ENCODE measurements around the gene OR6S1. TPM values are rescaled to one million over a fixed set of nuclear protein-coding genes. Genes with fewer than 3 reads are reported as not detected.

The OR6S1 gene
- total RNA-seq, 1 experiment from 2014 or later = not detected

- TF ChIP-seq ZNF317 (CRISPR knock-in tag; IDR thresholded peaks at IDR 0.05; ENCODE audit: borderline replicate concordance, low read depth) (no peak), GTF2I (CRISPR knock-in tag; conservative IDR thresholded peaks at IDR 0.05) (no peak), RELA (CRISPR knock-in tag; IDR thresholded peaks at IDR 0.05; ENCODE audit: borderline replicate concordance) (no peak), ZNF121 (CRISPR knock-in tag; IDR thresholded peaks at IDR 0.05) (no peak), PREB (CRISPR knock-in tag; IDR thresholded peaks at IDR 0.05; ENCODE audit: borderline replicate concordance) (no peak), CDX4 (CRISPR knock-in tag; IDR thresholded peaks at IDR 0.05; ENCODE audit: borderline replicate concordance) (no peak), E2F4 (CRISPR knock-in tag; IDR thresholded peaks at IDR 0.05; ENCODE audit: borderline replicate concordance, low read depth) (no peak), SMAD4 (CRISPR knock-in tag; IDR thresholded peaks at IDR 0.05) (no peak), NR2C2 (CRISPR knock-in tag; IDR thresholded peaks at IDR 0.05) (no peak), ZNF232 (CRISPR knock-in tag; IDR thresholded peaks at IDR 0.05) (no peak), ZNF281 (CRISPR knock-in tag; IDR thresholded peaks at IDR 0.05) (no peak), NFE2L1 (CRISPR knock-in tag; IDR thresholded peaks at IDR 0.05) (no peak), KAT7 (CRISPR knock-in tag; IDR thresholded peaks at IDR 0.05; ENCODE audit: borderline replicate concordance) (no peak), ZNF396 (CRISPR knock-in tag; IDR thresholded peaks at IDR 0.05; ENCODE audit: borderline replicate concordance) (no peak), GABPB1 (CRISPR knock-in tag; IDR thresholded peaks at IDR 0.05) (no peak), NFATC4 (CRISPR knock-in tag; IDR thresholded peaks at IDR 0.05) (no peak), HMGA2 (CRISPR knock-in tag; IDR thresholded peaks at IDR 0.05) (no peak)
- TF ChIP-seq, protein P1, sequence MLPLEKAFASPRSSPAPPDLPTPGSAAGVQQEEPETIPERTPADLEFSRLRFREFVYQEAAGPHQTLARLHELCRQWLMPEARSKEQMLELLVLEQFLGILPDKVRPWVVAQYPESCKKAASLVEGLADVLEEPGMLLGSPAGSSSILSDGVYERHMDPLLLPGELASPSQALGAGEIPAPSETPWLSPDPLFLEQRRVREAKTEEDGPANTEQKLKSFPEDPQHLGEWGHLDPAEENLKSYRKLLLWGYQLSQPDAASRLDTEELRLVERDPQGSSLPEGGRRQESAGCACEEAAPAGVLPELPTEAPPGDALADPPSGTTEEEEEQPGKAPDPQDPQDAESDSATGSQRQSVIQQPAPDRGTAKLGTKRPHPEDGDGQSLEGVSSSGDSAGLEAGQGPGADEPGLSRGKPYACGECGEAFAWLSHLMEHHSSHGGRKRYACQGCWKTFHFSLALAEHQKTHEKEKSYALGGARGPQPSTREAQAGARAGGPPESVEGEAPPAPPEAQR (CRISPR knock-in tag; IDR thresholded peaks at IDR 0.05) = no peak
- TF ChIP-seq, protein P2, sequence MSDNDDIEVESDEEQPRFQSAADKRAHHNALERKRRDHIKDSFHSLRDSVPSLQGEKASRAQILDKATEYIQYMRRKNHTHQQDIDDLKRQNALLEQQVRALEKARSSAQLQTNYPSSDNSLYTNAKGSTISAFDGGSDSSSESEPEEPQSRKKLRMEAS (CRISPR knock-in tag; IDR thresholded peaks at IDR 0.05) = no peak
- Mint-ChIP-seq H3K27ac (no peak overlapping the region), H3K27me3 (ENCODE audit: low read depth) (no peaks in the 10 kb centered on the region), H3K9me3 (no peaks in the 10 kb centered on the region), H3K4me1 (peaks cover 11% of the 10 kb centered on the region), H3K36me3 (no peaks in the 10 kb centered on the region), H3K4me3 (no peak overlapping the region)
- no peak for DNase-seq (ENCODE audit: low spot score)
- POLR2A ChIA-PET = no interaction called here
- ATAC-seq = no peak
- CTCF ChIA-PET = no interaction called here
Observed at GRCh38 chr14:20615996-20616395, 25.5 kb downstream of the OR6S1 start.
